Spleen (tissue), 11 donors: ENCODE results near the gene RBM38. TPM values are rescaled to one million over a fixed set of nuclear protein-coding genes. Genes with fewer than 3 reads are reported as not detected.

Experiments used
- DNase-seq: peaks from one replicate; pipeline ENCODE4 v3.0.0-alpha.2; 2020
- H3K27ac ChIP-seq, 8 donors: fragments of 200-600 bp; sonication (generic) in 7 of 8; 1 replicate in 4 of 8; 2 replicates in 4 of 8; pipeline versions ENCODE4 v1.5.0 to v1.8.0; 2016 to 2021; ENCODE audit warnings: inconsistent platforms in 4 of 8, mild to moderate bottlenecking in 4 of 8, moderate library complexity in 1 of 8
- H3K27me3 ChIP-seq, 7 donors: fragments of 200-600 bp; sonication (generic) in 6 of 7; replicated peaks in 1 of 7; 1 replicate in 4 of 7; 2 replicates in 3 of 7; pipeline versions ENCODE4 v1.5.0 to v1.8.0; 2016 to 2021; ENCODE audit warnings: inconsistent platforms in 3 of 7, mild to moderate bottlenecking in 1 of 7
- H3K36me3 ChIP-seq, 6 donors: fragments of 200-600 bp; sonication (generic) in 5 of 6; 1 replicate in 4 of 6; 2 replicates in 2 of 6; pipeline versions ENCODE4 v1.5.0 to v1.8.0; 2016 to 2021; ENCODE audit warnings: inconsistent platforms in 2 of 6
- H3K4me1 ChIP-seq, 6 donors: fragments of 200-600 bp; sonication (generic) in 5 of 6; 1 replicate in 3 of 6; 2 replicates in 3 of 6; pipeline versions ENCODE4 v1.5.0 to v1.8.0; 2016 to 2021; ENCODE audit warnings: inconsistent platforms in 3 of 6
- H3K4me3 ChIP-seq, 8 donors: fragments of 200-600 bp; sonication (generic) in 7 of 8; 1 replicate in 4 of 8; 2 replicates in 4 of 8; pipeline versions ENCODE4 v1.5.0 to v1.8.0; 2016 to 2021; ENCODE audit warnings: inconsistent platforms in 4 of 8, mild to moderate bottlenecking in 4 of 8, moderate library complexity in 2 of 8
- H3K9me3 ChIP-seq, 8 donors: fragments of 200-600 bp; sonication (generic) in 7 of 8; 1 replicate in 4 of 8; 2 replicates in 4 of 8; pipeline versions ENCODE4 v1.5.0 to v1.8.0; 2016 to 2021; ENCODE audit warnings: inconsistent platforms in 4 of 8
- POLR2A ChIP-seq, 3 donors: fragments of 450-650 bp; IDR thresholded peaks; one replicate each; pipeline ENCODE4 v1.5.1; 2017; ENCODE audit warnings: antibody characterized with exemption in 3 of 3, mild to moderate bottlenecking in 1 of 3
- POLR2AphosphoS5 ChIP-seq, 3 donors: sonication (generic); formaldehyde crosslinking; IDR thresholded peaks; one replicate each; pipeline ENCODE4 v1.5.1; 2017; ENCODE audit warnings: antibody characterized with exemption in 3 of 3
- WGBS, 5 donors: extraction: QIAGEN DNeasy Blood & Tissue Kit in 3 of 5; methylation state at CpG; one replicate each; pipeline versions ENCODE4 v1.1.5 to v1.1.7; 2013 to 2018; 5-methylcytosine and 5-hydroxymethylcytosine counted together
- intact Hi-C: fragments of 100-400 bp; cut with DNase I; formaldehyde crosslinking; loops from one replicate; pipeline ENCODE4 v1.15.0; 2023; ENCODE audit warnings: low total_unique reads
- polyA plus RNA-seq, 3 donors: library from polyadenylated mRNA; stranded (reverse); fragments of 200-250 nt; gene quantifications; one replicate each; pipeline ENCODE4 v1.2.1, GENCODE V29; 2013
- total RNA-seq, 7 donors: library from RNA; depleted of rRNA in 3 of 7; stranded (reverse); fragments of >200 nt in 3 of 7; fragmentation: NEBNext Ultra II Directional in 4 of 7; extraction: Animal tissue kit (Norgen Biotek cat#: 25700) in 4 of 7; gene quantifications; one replicate each; pipeline versions ENCODE4 v1.1.0 to v1.2.1, GENCODE V29; 2016 to 2021
- TF ChIP-seq, protein P1 (sequence below), 11 experiments: fragments of 200-600 bp in 7 of 11; fragments of 450-650 bp in 4 of 11; sonication (generic) in 4 of 11; IDR thresholded peaks in 8 of 11; conservative IDR thresholded peaks in 3 of 11; 1 replicate in 7 of 11; 2 replicates in 4 of 11; pipeline versions ENCODE4 v1.4.0 to v1.8.0; 2016 to 2021; ENCODE audit warnings: antibody characterized with exemption in 11 of 11, inconsistent platforms in 4 of 11, mild to moderate bottlenecking in 1 of 11
- donor health status: healthy with polysubstance abuse.
- donor health status: DM: no; HTN: no; CAD: no; lungs with moderate emphysema.
- donor health status: DM: no; HTN: no; CAD: no.
- donor health status: Bipolar disorder and iron deficiency.
- donor health status: healthy.
- donor health status: DM: no; HTN: no; CAD: no.
- donor health status: DM: yes; HTN: yes; CAD: no.

Gene RBM38
- total and polyA plus RNA-seq, 10 donors = 48.6 to 120 (median 65.8) TPM

DNA sequence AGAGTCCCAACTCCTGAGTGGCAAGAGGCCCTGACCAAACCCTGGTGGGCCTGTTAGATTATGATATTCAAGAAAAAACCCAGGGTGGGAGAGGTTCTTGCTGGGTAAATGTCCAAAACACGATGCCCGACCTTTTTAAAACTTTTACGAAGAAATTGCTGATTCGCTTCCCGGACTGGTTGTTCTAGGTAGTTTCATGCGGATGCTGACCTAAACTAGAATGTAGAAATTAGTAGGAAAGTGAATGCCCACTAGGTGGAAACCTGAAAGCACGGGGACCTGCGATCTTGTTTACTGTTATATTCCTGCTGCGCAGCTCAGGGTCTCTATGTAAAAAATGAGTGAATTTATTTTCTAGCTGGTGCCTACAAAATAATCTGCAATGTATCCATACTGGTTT lies 37.8 kb upstream of the RBM38 start:
- no peak overlapping the region for H3K27ac ChIP-seq
- peaks cover 7 to 38% (median 20%) of the 10 kb centered on the region in 6 donors for H3K4me1 ChIP-seq
- WGBS, 5 donors = 93 to 97% (median 93%) methylated on average over 9 of the region's 9 CpGs
- peaks cover 0 to 3% (median 0%) of the 10 kb centered on the region in 7 donors for H3K27me3 ChIP-seq
- H3K36me3 ChIP-seq = peaks cover 0 to 8% (median 1%) of the 10 kb centered on the region in 6 donors
- intact Hi-C loops = no loop called here
- no peak overlapping the region for H3K4me3 ChIP-seq
- no peaks in the 10 kb centered on the region for H3K9me3 ChIP-seq
- DNase-seq = no peak
- TF ChIP-seq POLR2AphosphoS5 (IDR thresholded peaks at IDR 0.05) = no peak
- TF ChIP-seq, protein P1, sequence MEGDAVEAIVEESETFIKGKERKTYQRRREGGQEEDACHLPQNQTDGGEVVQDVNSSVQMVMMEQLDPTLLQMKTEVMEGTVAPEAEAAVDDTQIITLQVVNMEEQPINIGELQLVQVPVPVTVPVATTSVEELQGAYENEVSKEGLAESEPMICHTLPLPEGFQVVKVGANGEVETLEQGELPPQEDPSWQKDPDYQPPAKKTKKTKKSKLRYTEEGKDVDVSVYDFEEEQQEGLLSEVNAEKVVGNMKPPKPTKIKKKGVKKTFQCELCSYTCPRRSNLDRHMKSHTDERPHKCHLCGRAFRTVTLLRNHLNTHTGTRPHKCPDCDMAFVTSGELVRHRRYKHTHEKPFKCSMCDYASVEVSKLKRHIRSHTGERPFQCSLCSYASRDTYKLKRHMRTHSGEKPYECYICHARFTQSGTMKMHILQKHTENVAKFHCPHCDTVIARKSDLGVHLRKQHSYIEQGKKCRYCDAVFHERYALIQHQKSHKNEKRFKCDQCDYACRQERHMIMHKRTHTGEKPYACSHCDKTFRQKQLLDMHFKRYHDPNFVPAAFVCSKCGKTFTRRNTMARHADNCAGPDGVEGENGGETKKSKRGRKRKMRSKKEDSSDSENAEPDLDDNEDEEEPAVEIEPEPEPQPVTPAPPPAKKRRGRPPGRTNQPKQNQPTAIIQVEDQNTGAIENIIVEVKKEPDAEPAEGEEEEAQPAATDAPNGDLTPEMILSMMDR (IDR thresholded peaks at IDR 0.05 in 8 of 11, conservative IDR thresholded peaks at IDR 0.05 in 3 of 11) = no peak
- TF ChIP-seq POLR2A (IDR thresholded peaks at IDR 0.05) = no peak

DNA sequence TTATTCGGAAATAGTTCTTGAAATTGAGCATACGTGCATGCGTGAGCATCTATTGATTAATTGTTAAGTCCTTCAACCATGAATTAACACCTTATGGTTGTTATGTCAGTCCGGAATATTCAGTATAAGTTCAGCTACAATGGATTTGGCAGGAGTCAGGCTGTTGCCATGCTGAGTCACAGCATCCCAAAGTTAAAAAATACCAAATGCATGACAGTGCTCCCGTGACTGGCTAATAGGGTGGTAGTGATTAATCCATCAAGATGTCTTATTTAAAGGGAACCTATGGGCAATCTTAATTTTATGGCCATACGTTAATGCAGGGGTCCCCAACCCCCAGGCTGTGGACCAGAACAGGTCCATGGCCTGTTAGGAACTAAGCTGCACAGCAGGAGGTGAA lies 29.7 kb upstream of the RBM38 start:
- TF ChIP-seq, protein P1 (IDR thresholded peaks at IDR 0.05 in 8 of 11, conservative IDR thresholded peaks at IDR 0.05 in 3 of 11) = no peak
- TF ChIP-seq POLR2AphosphoS5 (IDR thresholded peaks at IDR 0.05) (no peak), POLR2A (IDR thresholded peaks at IDR 0.05) (no peak)
- Histone ChIP-seq H3K4me3 (no peak overlapping the region), H3K36me3 (peaks cover 0 to 46% (median 21%) of the 10 kb centered on the region in 6 donors), H3K27ac (no peak overlapping the region), H3K9me3 (no peaks in the 10 kb centered on the region), H3K4me1 (peaks cover 0 to 5% (median 0%) of the 10 kb centered on the region in 6 donors), H3K27me3 (no peaks in the 10 kb centered on the region)
- DNase-seq = no peak
- intact Hi-C loops = no loop called here
- WGBS, 5 donors = 90 to 98% (median 97%) methylated on average over 6 of the region's 6 CpGs

DNA sequence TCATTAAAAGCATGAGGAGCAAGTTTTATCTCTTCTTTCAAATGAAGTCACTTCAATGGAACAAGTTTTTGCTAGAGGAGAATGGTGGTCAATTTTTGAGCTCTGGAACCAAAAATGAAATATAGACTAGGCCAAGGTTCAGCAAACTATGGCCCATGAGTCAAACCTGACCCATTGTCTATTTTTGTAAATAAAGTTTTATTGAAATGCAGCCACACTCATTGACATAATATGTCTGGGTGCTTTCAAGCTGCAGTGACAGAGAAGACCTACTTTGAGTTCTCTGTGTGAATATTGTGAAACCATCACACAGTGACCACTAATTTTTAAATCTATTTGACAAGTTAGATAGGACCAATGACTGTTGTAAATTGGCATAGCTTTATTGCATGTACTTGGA lies 26.7 kb upstream of the RBM38 start:
- TF ChIP-seq POLR2A (IDR thresholded peaks at IDR 0.05) (no peak), POLR2AphosphoS5 (IDR thresholded peaks at IDR 0.05) (no peak)
- TF ChIP-seq, protein P1 (IDR thresholded peaks at IDR 0.05 in 8 of 11, conservative IDR thresholded peaks at IDR 0.05 in 3 of 11) = no peak
- Histone ChIP-seq H3K4me1 (peaks cover 0 to 2% (median 0%) of the 10 kb centered on the region in 6 donors), H3K27ac (no peak overlapping the region), H3K27me3 (no peaks in the 10 kb centered on the region), H3K9me3 (no peaks in the 10 kb centered on the region), H3K36me3 (peaks cover 0 to 76% (median 39%) of the 10 kb centered on the region in 6 donors), H3K4me3 (no peak overlapping the region)
- intact Hi-C loops = no loop called here
- no peak for DNase-seq

DNA sequence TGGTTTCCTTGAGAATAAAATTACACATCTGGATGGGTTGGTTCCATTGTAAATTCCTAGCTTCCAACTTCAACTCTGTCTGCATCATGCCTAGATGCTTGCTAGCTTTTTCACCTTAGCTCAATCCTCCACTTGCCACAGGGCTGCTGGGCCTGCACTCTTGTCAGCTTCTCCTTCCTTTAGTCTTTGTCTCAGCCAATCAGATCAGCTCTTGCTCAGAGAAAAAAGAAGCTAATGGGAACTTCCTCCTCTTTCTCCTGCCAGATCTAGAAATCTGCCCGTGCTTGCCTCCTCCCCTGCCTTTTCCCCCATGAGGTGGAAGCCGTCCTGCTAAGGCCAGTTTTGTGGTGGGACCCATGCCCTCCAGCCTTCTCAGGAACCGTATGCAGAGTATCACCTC lies 21.6 kb upstream of the RBM38 start:
- no peak overlapping the region for H3K27ac ChIP-seq
- no peak for DNase-seq
- intact Hi-C loops = no loop called here
- H3K36me3 ChIP-seq = peaks cover 0 to 98% (median 49%) of the 10 kb centered on the region in 6 donors
- no peak for TF ChIP-seq POLR2AphosphoS5 (IDR thresholded peaks at IDR 0.05)
- TF ChIP-seq POLR2A (IDR thresholded peaks at IDR 0.05) = no peak
- TF ChIP-seq, protein P1 (IDR thresholded peaks at IDR 0.05 in 8 of 11, conservative IDR thresholded peaks at IDR 0.05 in 3 of 11) = no peak
- 54 to 74% (median 63%) methylated on average over 3 of the region's 3 CpGs for WGBS, 5 donors
- H3K27me3 ChIP-seq = no peaks in the 10 kb centered on the region
- peaks cover 0 to 30% (median 13%) of the 10 kb centered on the region in 6 donors for H3K4me1 ChIP-seq
- no peak overlapping the region for H3K4me3 ChIP-seq
- H3K9me3 ChIP-seq = no peaks in the 10 kb centered on the region
